GM13977 (cell line): ENCODE measurements around the gene TNFAIP2.
"Not testable (repeated sequence)": the region's sequence is repeated elsewhere in the genome, so short reads cannot be mapped to it uniquely, and the experiment has no call there.

Experiments used
- DNase-seq: peaks from one replicate; pipeline ENCODE4 v3.0.0; 2012; ENCODE audit warnings: low spot score
- in situ Hi-C: fragments of 300-500 bp; cut with MboI; formaldehyde crosslinking; loops from one replicate; pipeline ENCODE4 v1.12.0; 2022; ENCODE audit warnings: low sequenced_read_pairs, low pct_unique_long_range_greater_than_20kb, mixed read lengths, inconsistent platforms; ENCODE audit not compliant: unreplicated experiment
- TF ChIP-seq, protein P1 (sequence below): IDR thresholded peaks from 2 replicates; pipeline ENCODE4 v1.5.1; 2012; ENCODE audit warnings: mild to moderate bottlenecking, control low read depth; ENCODE audit not compliant: insufficient read depth; ENCODE audit errors: extremely low read depth, missing control alignments

The TNFAIP2 gene

DNA sequence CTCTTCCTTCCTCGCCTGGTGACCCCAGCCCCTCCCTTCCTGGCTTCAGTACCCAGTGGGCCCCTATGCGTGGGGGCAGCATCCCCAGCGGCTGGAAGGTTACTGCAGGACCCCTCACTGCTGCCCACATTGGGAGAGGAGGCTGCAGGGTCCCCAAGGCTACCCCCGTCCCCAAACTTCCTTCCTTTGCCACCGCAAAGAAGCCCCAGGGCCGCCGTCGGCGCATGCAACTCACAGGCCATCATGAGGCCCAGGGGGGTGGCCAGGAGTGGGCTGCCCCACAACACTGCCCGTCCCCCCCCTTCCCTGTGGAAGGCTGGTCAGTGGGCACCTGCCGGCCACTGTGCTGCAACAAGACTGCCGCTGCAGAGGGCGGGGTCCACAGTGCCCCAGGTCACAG lies 9.5 kb upstream of the TNFAIP2 start:
- TF ChIP-seq, protein P1, sequence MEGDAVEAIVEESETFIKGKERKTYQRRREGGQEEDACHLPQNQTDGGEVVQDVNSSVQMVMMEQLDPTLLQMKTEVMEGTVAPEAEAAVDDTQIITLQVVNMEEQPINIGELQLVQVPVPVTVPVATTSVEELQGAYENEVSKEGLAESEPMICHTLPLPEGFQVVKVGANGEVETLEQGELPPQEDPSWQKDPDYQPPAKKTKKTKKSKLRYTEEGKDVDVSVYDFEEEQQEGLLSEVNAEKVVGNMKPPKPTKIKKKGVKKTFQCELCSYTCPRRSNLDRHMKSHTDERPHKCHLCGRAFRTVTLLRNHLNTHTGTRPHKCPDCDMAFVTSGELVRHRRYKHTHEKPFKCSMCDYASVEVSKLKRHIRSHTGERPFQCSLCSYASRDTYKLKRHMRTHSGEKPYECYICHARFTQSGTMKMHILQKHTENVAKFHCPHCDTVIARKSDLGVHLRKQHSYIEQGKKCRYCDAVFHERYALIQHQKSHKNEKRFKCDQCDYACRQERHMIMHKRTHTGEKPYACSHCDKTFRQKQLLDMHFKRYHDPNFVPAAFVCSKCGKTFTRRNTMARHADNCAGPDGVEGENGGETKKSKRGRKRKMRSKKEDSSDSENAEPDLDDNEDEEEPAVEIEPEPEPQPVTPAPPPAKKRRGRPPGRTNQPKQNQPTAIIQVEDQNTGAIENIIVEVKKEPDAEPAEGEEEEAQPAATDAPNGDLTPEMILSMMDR, result no peak
- in situ Hi-C loops, result no loop called here
- no peak for DNase-seq

DNA sequence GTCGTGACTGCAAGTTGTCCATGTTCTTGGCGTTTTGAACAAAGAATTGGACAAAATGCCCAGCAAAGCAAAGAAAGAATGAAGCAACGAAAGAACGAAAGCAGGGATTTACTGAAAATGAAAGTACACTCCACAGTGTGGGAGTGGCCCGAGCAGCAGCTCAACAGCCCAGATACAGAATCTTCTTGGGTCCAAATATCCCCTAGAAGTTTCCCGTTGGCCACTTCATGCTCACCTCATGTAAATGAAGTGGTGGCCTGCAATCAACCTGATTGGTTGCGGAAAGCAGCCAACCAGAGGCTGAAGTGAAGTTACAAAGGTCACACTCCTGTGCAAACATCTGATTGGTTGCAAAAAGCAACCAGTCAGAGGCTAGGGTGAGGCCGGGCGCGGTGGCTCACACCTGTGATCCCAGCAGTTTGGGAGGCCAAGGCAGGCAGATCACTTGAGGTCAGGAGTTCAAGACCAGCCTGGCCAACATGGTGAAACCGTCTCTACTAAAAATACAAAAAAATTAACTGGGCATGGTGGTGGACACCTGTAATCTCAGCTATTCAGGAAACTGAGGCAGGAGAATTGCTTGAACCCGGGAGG lies 8.1 kb upstream of the TNFAIP2 start:
- in situ Hi-C loops, DNase-seq: not testable (repeated sequence)

DNA sequence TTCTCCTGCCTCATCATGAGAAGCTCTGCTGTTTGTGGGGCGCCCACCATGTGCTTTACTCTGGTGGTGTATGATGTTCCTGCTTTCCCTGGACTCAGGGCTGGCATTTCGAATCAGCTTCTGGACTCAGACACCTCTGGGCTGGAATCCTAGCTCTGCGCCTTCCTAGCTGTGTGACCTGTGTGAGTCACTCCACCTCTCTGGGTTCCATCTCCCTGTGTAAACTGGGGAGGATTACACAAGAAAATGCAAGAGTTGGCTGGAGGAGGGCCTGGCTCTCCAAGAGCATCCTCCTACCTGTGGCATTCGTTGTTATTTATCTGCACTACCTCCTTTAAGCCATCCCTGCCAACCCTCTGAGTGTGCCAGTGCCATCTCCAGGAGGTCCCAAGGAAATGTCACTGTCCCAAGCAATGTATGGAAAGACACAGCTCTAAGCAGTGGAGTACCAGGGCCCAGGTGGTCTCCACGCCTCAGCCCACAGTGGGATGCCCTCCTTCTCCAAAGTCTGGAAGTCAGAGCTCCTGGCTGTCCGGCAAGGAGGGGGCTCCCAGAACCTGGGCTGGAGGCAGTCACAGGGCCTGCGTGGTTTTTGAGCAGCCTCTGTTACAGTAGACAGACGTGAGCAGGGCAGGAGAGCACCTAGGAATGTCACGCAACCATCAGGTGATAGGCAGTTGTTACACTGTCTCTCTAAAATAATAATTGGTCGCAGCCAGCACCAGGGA lies 7.3 kb upstream of the TNFAIP2 start:
- in situ Hi-C loops, result no loop called here
- TF ChIP-seq, protein P1, result no peak
- DNase-seq, result no peak

DNA sequence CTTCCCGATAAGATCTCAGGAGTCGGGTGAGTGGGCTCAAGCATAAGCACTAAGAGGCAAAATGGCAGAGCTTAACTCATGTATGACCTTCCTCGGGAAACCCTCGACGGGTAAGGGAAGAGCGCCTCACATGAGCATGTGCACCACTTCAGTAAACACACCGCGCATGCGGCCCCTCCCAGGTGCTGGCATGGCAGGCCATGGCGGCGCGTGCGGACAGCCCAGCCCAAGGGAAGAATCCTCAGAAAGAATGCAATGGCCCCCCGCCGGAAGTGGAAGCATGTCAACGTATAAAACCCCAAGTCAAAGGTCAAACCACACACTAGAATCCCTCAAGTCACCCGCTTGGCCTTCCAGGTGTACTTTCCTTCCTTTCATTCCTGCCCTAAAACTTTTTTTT lies 6.6 kb upstream of the TNFAIP2 start:
- no peak for DNase-seq
- TF ChIP-seq, protein P1, result no peak
- in situ Hi-C loops, result no loop called here

- DNase-seq, in situ Hi-C loops: not testable (repeated sequence)
Measured at GRCh38 chr14:103117499-103117898, 5.8 kb upstream of the TNFAIP2 start.

DNA sequence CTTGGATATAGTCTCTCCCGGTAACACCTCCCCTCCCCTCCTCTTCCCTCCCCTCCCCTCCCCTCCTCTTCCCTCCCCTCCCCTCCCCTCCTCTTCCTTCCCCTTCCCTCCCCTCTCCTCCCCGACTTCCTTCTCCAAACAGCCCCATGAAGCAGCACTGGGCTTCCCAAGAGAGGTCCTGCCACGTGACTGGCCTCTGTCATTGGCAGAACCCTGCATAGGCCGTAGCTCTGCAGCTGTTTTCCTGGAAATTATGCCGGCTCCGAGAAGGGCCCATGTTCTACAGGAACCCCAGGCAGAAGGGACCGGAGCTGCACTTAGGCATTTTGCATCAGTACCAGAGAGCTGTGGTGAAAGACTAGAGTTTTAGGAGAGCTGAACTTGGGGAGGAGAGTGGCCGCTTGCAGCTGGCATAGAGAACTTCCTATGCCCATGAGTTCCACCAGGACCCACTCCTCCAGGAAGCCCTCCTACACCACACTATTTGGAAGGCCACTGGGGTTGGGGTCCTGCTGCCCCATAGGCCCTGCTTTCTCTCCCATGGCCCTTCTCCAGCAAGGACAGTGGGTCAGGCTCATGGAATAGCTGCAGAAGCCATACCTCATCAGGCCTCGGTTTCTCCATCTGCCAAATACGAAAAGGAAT lies 5.1 kb upstream of the TNFAIP2 start:
- DNase-seq, result no peak
- TF ChIP-seq, protein P1, result no peak

DNA sequence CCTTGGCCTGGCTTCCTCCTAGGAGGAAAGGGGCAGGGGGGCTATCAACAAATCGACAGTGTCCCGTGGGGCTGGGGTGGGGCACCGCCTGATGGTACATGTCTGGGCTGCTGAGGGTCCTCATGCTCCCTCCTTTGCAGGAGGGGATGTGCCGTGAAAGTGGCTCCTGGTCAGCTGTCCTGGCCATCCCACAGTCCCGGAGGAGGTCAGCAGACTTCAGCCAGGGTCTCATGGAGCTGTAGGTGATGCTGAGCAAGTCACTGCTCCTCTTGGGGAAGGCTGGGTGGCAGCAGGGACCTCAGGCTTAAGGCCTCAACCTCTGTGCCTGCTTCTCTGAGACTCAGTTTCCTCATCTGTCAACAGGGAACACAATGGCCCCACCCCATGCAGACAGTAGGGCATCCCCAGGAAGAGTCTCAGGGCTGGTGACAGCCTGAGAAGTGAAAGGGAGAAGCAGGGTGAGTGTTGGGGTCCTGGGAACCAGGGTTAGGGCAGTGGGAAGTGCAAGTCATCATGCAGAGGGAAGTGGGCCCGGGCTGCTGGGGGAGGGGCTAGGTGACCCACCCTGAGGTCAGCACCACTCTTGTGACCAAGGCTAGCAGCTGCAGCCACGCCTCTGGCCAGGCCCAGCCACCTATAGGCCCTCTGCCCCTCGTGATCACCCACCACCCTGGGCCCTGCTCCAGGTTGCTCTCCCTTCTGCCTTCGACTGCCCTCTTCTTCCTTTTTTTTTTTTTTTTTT lies 4.4 kb upstream of the TNFAIP2 start:
- TF ChIP-seq, protein P1, result no peak
- in situ Hi-C loops, result no loop called here
- DNase-seq, result no peak

More for the DNA sequence above, 5.1 kb upstream of the TNFAIP2 start:
- in situ Hi-C loops, result no loop called here

DNA sequence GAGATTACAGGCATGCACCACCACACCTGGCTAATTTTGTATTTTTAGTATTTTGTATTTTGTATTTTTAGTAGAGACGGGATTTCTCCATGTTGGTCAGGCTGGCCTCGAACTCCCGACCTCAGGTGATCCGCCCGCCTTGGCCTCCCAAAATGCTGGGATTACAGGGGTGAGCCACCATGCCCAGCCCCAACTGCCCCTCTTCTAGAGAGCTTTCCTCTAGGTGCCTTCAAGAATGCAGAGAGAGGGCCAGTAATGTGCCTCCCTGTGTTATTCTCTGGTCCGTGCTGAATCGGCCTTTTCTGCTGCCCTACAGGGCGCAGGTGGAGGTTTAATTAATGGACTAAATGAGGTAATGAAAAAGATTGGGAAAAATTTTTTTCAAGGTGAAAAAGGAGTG lies 3.7 kb upstream of the TNFAIP2 start:
- DNase-seq, in situ Hi-C loops: not testable (repeated sequence)
